ENCODE measurements around the gene ST6GAL1.

The ST6GAL1 gene

GRCh38 chr3:186915806-186916796, 14.2 kb upstream of the ST6GAL1 start:
- TF ChIP-seq MAX (IDR thresholded peaks at IDR 0.05) (no peak), REST (IDR thresholded peaks at IDR 0.05; ENCODE audit: low read depth) (no peak), FOXM1 (IDR thresholded peaks at IDR 0.05; ENCODE audit: borderline replicate concordance, low read depth) (no peak), NFIC (IDR thresholded peaks at IDR 0.05) (no peak), TAF1 (IDR thresholded peaks at IDR 0.05; ENCODE audit: low read depth) (no peak), CEBPB (IDR thresholded peaks at IDR 0.05) (no peak), TCF12 (IDR thresholded peaks at IDR 0.05; ENCODE audit: low read depth) (no peak), RAD21 (IDR thresholded peaks at IDR 0.05; ENCODE audit: low read depth) (no peak), EGR1 (IDR thresholded peaks at IDR 0.05) (no peak), EP300 (IDR thresholded peaks at IDR 0.05; ENCODE audit: borderline replicate concordance) (no peak), YY1 (IDR thresholded peaks at IDR 0.05; ENCODE audit: low read depth) (no peak), CREB1 (IDR thresholded peaks at IDR 0.05; ENCODE audit: low read depth) (no peak), TEAD4 (IDR thresholded peaks at IDR 0.05) (no peak), ZBTB7A (IDR thresholded peaks at IDR 0.05; ENCODE audit: low read depth) (no peak)
- TF ChIP-seq, protein P1, sequence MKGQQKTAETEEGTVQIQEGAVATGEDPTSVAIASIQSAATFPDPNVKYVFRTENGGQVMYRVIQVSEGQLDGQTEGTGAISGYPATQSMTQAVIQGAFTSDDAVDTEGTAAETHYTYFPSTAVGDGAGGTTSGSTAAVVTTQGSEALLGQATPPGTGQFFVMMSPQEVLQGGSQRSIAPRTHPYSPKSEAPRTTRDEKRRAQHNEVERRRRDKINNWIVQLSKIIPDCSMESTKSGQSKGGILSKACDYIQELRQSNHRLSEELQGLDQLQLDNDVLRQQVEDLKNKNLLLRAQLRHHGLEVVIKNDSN (IDR thresholded peaks at IDR 0.05): no peak

DNA sequence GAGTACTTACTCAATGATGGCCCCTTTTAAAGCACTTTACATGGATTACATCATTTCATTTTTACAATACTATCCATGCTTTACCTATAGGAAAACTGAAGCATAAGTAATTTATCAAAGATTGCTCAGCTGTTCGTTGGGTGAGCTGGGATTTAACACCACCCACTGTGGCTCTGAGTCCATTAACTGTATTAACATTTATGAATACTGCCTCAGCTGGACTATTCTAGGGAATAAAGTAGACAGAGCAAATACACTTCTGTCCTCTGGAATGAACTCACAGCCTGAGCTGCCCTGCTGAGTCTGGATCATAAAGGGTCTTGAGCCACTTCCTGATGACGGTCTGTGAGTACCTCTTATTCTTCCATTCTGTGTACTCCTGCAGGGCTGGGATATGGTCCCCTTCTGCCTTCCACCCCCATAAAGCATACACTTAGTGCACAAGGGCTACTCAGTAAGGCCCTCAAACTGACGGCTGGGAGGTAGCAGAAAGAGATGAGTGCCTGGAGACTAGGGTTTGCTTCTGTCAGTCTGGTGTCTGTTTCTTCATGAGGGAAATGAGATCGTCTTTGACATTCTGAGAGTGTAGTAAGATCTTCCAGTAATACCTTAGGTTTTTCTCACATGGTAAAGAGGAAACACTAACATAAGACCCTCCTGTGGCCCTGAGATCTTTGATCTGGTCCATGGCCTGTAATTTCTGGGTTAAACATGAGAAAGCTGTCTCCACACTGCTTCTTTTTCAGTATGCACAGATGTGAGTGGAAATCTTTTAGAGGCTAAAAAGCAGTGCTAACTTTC, 12.6 kb upstream of the ST6GAL1 start:
- TF ChIP-seq TAF1 (IDR thresholded peaks at IDR 0.05; ENCODE audit: low read depth) (no peak), EGR1 (IDR thresholded peaks at IDR 0.05) (no peak), NFIC (IDR thresholded peaks at IDR 0.05) (no peak), TEAD4 (IDR thresholded peaks at IDR 0.05) (no peak), MAX (IDR thresholded peaks at IDR 0.05) (no peak), REST (IDR thresholded peaks at IDR 0.05; ENCODE audit: low read depth) (no peak), FOXM1 (IDR thresholded peaks at IDR 0.05; ENCODE audit: borderline replicate concordance, low read depth) (no peak)

DNA sequence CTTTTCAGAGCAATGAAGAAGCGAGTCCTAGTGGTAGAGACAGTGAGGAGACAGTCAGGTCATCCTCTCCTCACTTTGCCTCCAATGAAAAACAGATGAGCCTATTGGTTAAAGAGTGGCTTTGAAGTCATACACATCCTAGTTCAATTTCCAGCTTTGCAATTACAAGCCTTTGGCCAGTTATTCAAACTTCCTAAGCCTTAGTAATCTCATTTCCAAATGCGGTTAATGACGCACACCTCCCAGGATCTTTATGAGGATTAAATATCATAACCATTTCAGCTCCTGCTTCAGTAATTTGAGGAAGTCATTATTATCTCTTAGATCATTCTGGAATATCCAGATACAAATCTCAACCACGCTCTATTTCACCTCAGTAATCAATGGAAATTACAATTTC, 10.0 kb upstream of the ST6GAL1 start:
- TF ChIP-seq MAX (IDR thresholded peaks at IDR 0.05) (no peak), TAF1 (IDR thresholded peaks at IDR 0.05; ENCODE audit: low read depth) (no peak), REST (IDR thresholded peaks at IDR 0.05; ENCODE audit: low read depth) (no peak), EP300 (IDR thresholded peaks at IDR 0.05; ENCODE audit: borderline replicate concordance) (no peak), YY1 (IDR thresholded peaks at IDR 0.05; ENCODE audit: low read depth) (no peak), ZBTB7A (IDR thresholded peaks at IDR 0.05; ENCODE audit: low read depth) (no peak), CREB1 (IDR thresholded peaks at IDR 0.05; ENCODE audit: low read depth) (no peak), TCF12 (IDR thresholded peaks at IDR 0.05; ENCODE audit: low read depth) (no peak), FOXM1 (IDR thresholded peaks at IDR 0.05; ENCODE audit: borderline replicate concordance, low read depth) (no peak), NFIC (IDR thresholded peaks at IDR 0.05) (no peak), TEAD4 (IDR thresholded peaks at IDR 0.05) (no peak), EGR1 (IDR thresholded peaks at IDR 0.05) (no peak), RAD21 (IDR thresholded peaks at IDR 0.05; ENCODE audit: low read depth) (no peak), CEBPB (IDR thresholded peaks at IDR 0.05) (no peak)
- TF ChIP-seq, protein P1 (IDR thresholded peaks at IDR 0.05): no peak

All from Ishikawa (cell line).